H1 (cell line): Measurements from ENCODE around the gene BCL2L1. TPM values are rescaled to one million over a fixed set of nuclear protein-coding genes. Genes with fewer than 3 reads are reported as not detected.

Experiments
- ATF3 ChIP-seq: IDR thresholded peaks from 2 replicates; pipeline ENCODE4 v1.6.1; 2011; ENCODE audit warnings: low read depth, mild to moderate bottlenecking, low read length; ENCODE audit not compliant: insufficient read depth
- CHD1 ChIP-seq: IDR thresholded peaks from 2 replicates; pipeline ENCODE4 v1.6.1; 2012; ENCODE audit warnings: low read depth, low read length, improper control_type of control experiment
- EP300 ChIP-seq, 2 experiments: IDR thresholded peaks; 1 replicate in 1 of 2; 2 replicates in 1 of 2; pipeline ENCODE4 v1.6.1; 2011 to 2012; ENCODE audit warnings: low read depth in 2 of 2, low read length in 2 of 2, mild to moderate bottlenecking in 2 of 2, borderline replicate concordance in 1 of 2, inconsistent platforms in 1 of 2, moderate library complexity in 1 of 2
- EZH2 ChIP-seq: fragments of 200-600 bp; sonication (generic); IDR thresholded peaks from 2 replicates; pipeline ENCODE4 v1.7.1; 2012; ENCODE audit warnings: low read depth, mild to moderate bottlenecking, moderate library complexity, low read length, inconsistent platforms; ENCODE audit not compliant: severe bottlenecking
- SAP30 ChIP-seq: fragments of 300-600 bp; sonication (generic); IDR thresholded peaks from 2 replicates; pipeline ENCODE4 v1.7.1; 2012; ENCODE audit warnings: low read length, moderate library complexity, mild to moderate bottlenecking, inconsistent platforms; ENCODE audit not compliant: insufficient read depth, insufficient replicate concordance
- SIN3A ChIP-seq, 2 experiments: IDR thresholded peaks in 1 of 2; conservative IDR thresholded peaks in 1 of 2; 2 replicates each; pipeline ENCODE4 v1.6.1; 2011 to 2012; ENCODE audit warnings: low read length in 2 of 2, improper control_type of control experiment in 1 of 2, low read depth in 1 of 2, mild to moderate bottlenecking in 1 of 2
- USF2 ChIP-seq: IDR thresholded peaks from 2 replicates; pipeline ENCODE4 v1.6.1; 2011; ENCODE audit warnings: low read length, improper control_type of control experiment
- YY1 ChIP-seq: IDR thresholded peaks from 2 replicates; pipeline ENCODE4 v1.6.1; 2011; ENCODE audit warnings: low read depth, mild to moderate bottlenecking, low read length
- polyA plus RNA-seq, 7 experiments: library from polyadenylated mRNA; depleted of rRNA in 3 of 7; stranded (reverse) in 5 of 7; unstranded in 2 of 7; fragments of >200 nt in 5 of 7; fragments of 200-250 nt in 2 of 7; gene quantifications; 1 replicate in 5 of 7; 2 replicates in 1 of 7; 4 replicates in 1 of 7; pipeline versions ENCODE4 v1.2.1 to v1.2.3, GENCODE V29; 2011 to 2013; ENCODE audit warnings: missing spikeins in 2 of 7, mixed read lengths in 2 of 7
- total RNA-seq: library from RNA; stranded (reverse); fragmentation: NEBNext Ultra II Directional; extraction: Animal tissue kit (Norgen Biotek cat#: 25700); gene quantifications from 2 replicates; pipeline ENCODE4 v1.2.1, GENCODE V29; 2021

BCL2L1 gene
- total and polyA plus RNA-seq, 2 of the 8 experiments (the other 6 are each of a cell fraction or from before 2014, with no cell fraction given): 64.9 to 66.1 TPM

GRCh38 chr20:31740656-31741323 lies 18.1 kb upstream of the BCL2L1 start (continued):
- no peak for TF ChIP-seq ATF3
- TF ChIP-seq SAP30: no peak
- TF ChIP-seq CHD1: no peak
- TF ChIP-seq YY1: no peak
- TF ChIP-seq USF2: no peak
- no peak for TF ChIP-seq EZH2
- no peak for TF ChIP-seq EP300 (IDR thresholded peaks at IDR 0.05; ENCODE audit: borderline replicate concordance in 1 of 2, low read depth in 2 of 2, low read length in 2 of 2)
- no peak for TF ChIP-seq SIN3A (conservative IDR thresholded peaks at IDR 0.05 in 1 of 2, IDR thresholded peaks at IDR 0.05 in 1 of 2; ENCODE audit: low read depth in 1 of 2, low read length in 2 of 2)
